Cardiac fibroblast (primary cell): ENCODE measurements around the gene ZNF385D.

Experiments
- DNase-seq, 2 donors: peaks; one replicate each; pipeline versions ENCODE4 v3.0.0 to v3.0.0-alpha.2; 2010; ENCODE audit warnings: low read depth in 2 of 2
- H3K4me3 ChIP-seq, 2 donors: replicated peaks in 1 of 2; 1 replicate in 1 of 2; 2 replicates in 1 of 2; pipeline ENCODE4 v1.5.1; 2011; ENCODE audit warnings: low read depth in 2 of 2, low read length in 2 of 2, mild to moderate bottlenecking in 2 of 2, moderate library complexity in 1 of 2
- CTCF ChIP-seq: IDR thresholded peaks from one replicate; pipeline ENCODE4 v1.5.1; 2011; ENCODE audit warnings: low read depth, mild to moderate bottlenecking, low read length, inconsistent platforms

Gene ZNF385D

GRCh38 chr3:21599890-21600289, 151.1 kb downstream of the ZNF385D start:
- no peak for TF ChIP-seq CTCF
- no peak for DNase-seq

GRCh38 chr3:21592828-21593227, 158.2 kb downstream of the ZNF385D start:
- no peak for TF ChIP-seq CTCF
- H3K4me3 ChIP-seq: no peak overlapping the region
- no peak for DNase-seq

More at GRCh38 chr3:21599890-21600289, 151.1 kb downstream of the ZNF385D start:
- H3K4me3 ChIP-seq: no peak overlapping the region

GRCh38 chr3:21587894-21588293, 163.1 kb downstream of the ZNF385D start:
- H3K4me3 ChIP-seq: no peak overlapping the region
- no peak for DNase-seq
- no peak for TF ChIP-seq CTCF

- DNase-seq: no peak
- TF ChIP-seq CTCF: no peak
- H3K4me3 ChIP-seq: no peak overlapping the region
Measured at GRCh38 chr3:21585216-21585740, 165.7 kb downstream of the ZNF385D start.

- no peak overlapping the region for H3K4me3 ChIP-seq
- TF ChIP-seq CTCF: no peak
- peak; percentile 63 to 75 for DNase-seq
Measured at GRCh38 chr3:21573291-21573690, 177.7 kb downstream of the ZNF385D start.

GRCh38 chr3:21564531-21564930, 186.5 kb downstream of the ZNF385D start:
- H3K4me3 ChIP-seq: no peak overlapping the region
- no peak for DNase-seq
- no peak for TF ChIP-seq CTCF

GRCh38 chr3:21562243-21562642, 188.8 kb downstream of the ZNF385D start:
- peak; percentile 12 to 20 for DNase-seq
- no peak overlapping the region for H3K4me3 ChIP-seq
- no peak for TF ChIP-seq CTCF
